ENCODE data around the gene LDB2.

- TF ChIP-seq TAF1 (IDR thresholded peaks at IDR 0.05; ENCODE audit: borderline replicate concordance, low read depth, low read length): no peak
- TF ChIP-seq POLR2A (IDR thresholded peaks at IDR 0.05; ENCODE audit: low read depth, low read length): no peak
- no peak for TF ChIP-seq POLR2AphosphoS5 (IDR thresholded peaks at IDR 0.05; ENCODE audit: low read depth, low read length)
Observed at GRCh38 chr4:16908377-16909021, 10.1 kb upstream of the LDB2 start.
